Muscle layer of colon (tissue), 2 donors: ENCODE measurements around the gene KPNA4.
"Not testable (repeated sequence)": the region's sequence is repeated elsewhere in the genome, so short reads cannot be mapped to it uniquely, and the experiment has no call there.

Experiments used
- H3K27ac ChIP-seq: one replicate; pipeline ENCODE4 v1.7.0; 2013; ENCODE audit warnings: low read depth, mild to moderate bottlenecking, low read length, moderate library complexity
- H3K27me3 ChIP-seq, 2 donors: one replicate each; pipeline ENCODE4 v1.7.0; 2013; ENCODE audit warnings: low read length in 2 of 2, mild to moderate bottlenecking in 2 of 2; ENCODE audit not compliant: insufficient read depth in 2 of 2, control insufficient read depth in 1 of 2
- H3K36me3 ChIP-seq: one replicate; pipeline ENCODE4 v1.7.0; 2013; ENCODE audit warnings: mild to moderate bottlenecking, low read length; ENCODE audit not compliant: insufficient read depth
- H3K4me1 ChIP-seq: one replicate; pipeline ENCODE4 v1.7.0; 2013; ENCODE audit warnings: mild to moderate bottlenecking, low read length; ENCODE audit not compliant: insufficient read depth
- H3K4me3 ChIP-seq, 2 donors: one replicate each; pipeline ENCODE4 v1.7.0; 2013; ENCODE audit warnings: low read length in 2 of 2, low read depth in 1 of 2, mild to moderate bottlenecking in 1 of 2, moderate library complexity in 1 of 2
- H3K9ac ChIP-seq: one replicate; pipeline ENCODE4 v1.7.0; 2013; ENCODE audit warnings: low read length
- H3K9me3 ChIP-seq: one replicate; pipeline ENCODE4 v1.7.0; 2013; ENCODE audit warnings: mild to moderate bottlenecking, low read length
- donor health status: abdominal sarcoma.
- donor health status: Adenocarcinoma of cecum.

KPNA4 gene

DNA sequence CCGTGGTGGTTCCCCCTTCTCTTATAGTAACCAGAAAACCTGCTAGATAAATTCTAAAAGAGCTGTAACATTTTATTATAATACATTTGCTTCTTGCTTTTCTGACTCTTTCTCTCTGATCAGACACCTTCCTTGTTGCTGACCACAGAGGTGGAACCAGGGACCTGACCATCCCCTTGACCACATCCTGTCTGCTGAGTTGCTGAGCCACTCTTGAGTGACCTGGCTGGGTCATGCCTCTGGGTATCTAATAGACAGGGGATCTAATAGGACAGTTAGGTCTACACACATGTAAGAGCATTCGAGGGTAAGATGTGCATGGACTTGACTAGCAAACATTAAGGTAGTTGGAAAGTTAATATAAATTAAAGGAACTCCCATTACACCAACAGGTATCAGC, 93.0 kb downstream of the KPNA4 start:
- Histone ChIP-seq H3K4me1 (no peaks in the 10 kb centered on the region), H3K36me3 (no peaks in the 10 kb centered on the region), H3K27me3 (no peaks in the 10 kb centered on the region), H3K4me3 (no peak overlapping the region), H3K27ac (no peak overlapping the region), H3K9me3 (no peaks in the 10 kb centered on the region), H3K9ac (no peak overlapping the region)

DNA sequence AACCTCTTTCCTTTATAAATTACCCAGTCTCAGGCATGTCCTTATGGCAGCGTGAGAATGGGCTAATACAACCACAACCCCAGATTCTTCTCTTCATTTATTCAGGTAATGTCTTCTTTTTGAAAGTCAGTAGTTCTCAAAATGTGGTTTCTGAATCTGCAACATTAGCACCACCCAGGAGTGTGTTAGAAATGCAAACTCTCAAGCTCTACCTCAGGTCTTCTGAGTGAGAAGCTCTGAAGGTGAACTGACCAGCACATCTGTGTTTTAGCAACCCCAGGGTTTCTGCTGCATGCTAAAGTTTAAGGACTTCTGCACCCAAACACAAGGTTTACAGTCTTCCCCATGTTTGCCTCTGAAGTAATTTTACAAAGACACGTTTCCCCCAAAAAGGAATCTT, 93.5 kb downstream of the KPNA4 start:
- no peaks in the 10 kb centered on the region for H3K9me3 ChIP-seq
- no peaks in the 10 kb centered on the region for H3K36me3 ChIP-seq
- H3K4me1 ChIP-seq: no peaks in the 10 kb centered on the region
- no peak overlapping the region for H3K4me3 ChIP-seq
- H3K27ac ChIP-seq: no peak overlapping the region
- no peak overlapping the region for H3K9ac ChIP-seq
- no peaks in the 10 kb centered on the region for H3K27me3 ChIP-seq

GRCh38 chr3:160470181-160470580, 95.2 kb downstream of the KPNA4 start:
- H3K27me3 ChIP-seq: no peaks in the 10 kb centered on the region
- no peak overlapping the region for H3K4me3 ChIP-seq
- no peak overlapping the region for H3K9ac ChIP-seq
- H3K4me1 ChIP-seq: no peaks in the 10 kb centered on the region
- no peak overlapping the region for H3K27ac ChIP-seq
- no peaks in the 10 kb centered on the region for H3K9me3 ChIP-seq
- H3K36me3 ChIP-seq: no peaks in the 10 kb centered on the region

GRCh38 chr3:160464971-160465370, 100.4 kb downstream of the KPNA4 start:
- no peak overlapping the region for H3K4me3 ChIP-seq
- H3K4me1 ChIP-seq: no peaks in the 10 kb centered on the region
- no peaks in the 10 kb centered on the region for H3K27me3 ChIP-seq
- H3K36me3 ChIP-seq: no peaks in the 10 kb centered on the region
- no peak overlapping the region for H3K27ac ChIP-seq
- H3K9me3 ChIP-seq: no peaks in the 10 kb centered on the region
- H3K9ac ChIP-seq: no peak overlapping the region

- Histone ChIP-seq H3K9me3 (no peaks in the 10 kb centered on the region), H3K4me1 (no peaks in the 10 kb centered on the region), H3K36me3 (no peaks in the 10 kb centered on the region), H3K9ac (no peak overlapping the region), H3K4me3 (no peak overlapping the region), H3K27me3 (no peaks in the 10 kb centered on the region), H3K27ac (no peak overlapping the region)
Measured at GRCh38 chr3:160464321-160464720, 101.0 kb downstream of the KPNA4 start.

DNA sequence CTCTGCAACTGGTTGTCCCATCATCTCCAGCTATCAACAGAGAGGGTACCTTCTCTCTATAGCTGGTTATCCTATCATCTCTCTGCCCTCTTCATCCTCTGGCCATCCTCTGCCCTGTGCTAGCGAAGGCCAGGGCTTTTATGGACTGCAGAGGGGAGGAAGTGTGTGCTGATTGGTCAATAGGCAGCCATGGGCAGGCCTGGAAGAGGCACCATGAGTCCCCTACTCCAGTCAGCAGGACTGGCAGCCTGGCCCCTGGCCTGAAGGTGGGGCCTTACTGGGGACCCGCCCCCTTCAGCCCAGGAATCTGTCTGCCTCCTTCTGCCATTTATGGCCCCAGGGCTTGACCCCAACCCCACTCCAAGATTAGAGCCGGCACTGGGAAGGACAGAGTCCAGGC, 105.3 kb downstream of the KPNA4 start:
- Histone ChIP-seq H3K27ac (no peak overlapping the region), H3K9me3 (no peaks in the 10 kb centered on the region)

DNA sequence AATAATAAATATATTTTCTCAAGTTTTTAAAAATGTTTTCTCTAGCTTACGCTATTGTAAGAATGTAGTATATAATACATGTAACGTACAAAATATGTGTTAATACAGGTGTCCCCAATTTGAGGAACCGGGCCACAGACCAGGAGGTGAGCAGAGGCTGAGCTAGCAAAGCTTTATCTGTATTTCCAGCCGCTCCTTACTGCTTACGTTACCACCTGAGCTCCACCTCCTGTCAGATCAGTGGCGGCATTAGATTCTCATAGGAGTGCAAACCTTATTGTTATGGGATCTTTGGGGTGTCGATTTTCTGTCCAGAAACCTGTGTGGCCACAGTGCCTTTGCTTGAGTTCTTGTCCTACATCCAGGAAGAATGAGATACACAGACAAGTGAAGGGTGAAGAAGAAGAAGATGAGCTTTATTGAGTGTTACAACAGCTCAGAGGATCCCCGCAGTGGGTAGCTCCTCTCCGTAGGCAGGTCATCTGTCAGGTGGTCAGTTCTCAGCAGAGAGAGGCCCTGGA, 105.9 kb downstream of the KPNA4 start:
- Histone ChIP-seq H3K4me3 (no peak overlapping the region), H3K9me3 (no peaks in the 10 kb centered on the region), H3K27me3 (no peaks in the 10 kb centered on the region), H3K4me1 (no peaks in the 10 kb centered on the region), H3K9ac (no peak overlapping the region), H3K27ac (no peak overlapping the region), H3K36me3 (no peaks in the 10 kb centered on the region)

More for the DNA sequence above, 105.3 kb downstream of the KPNA4 start:
- no peak overlapping the region for H3K9ac ChIP-seq
- no peaks in the 10 kb centered on the region for H3K36me3 ChIP-seq
- no peaks in the 10 kb centered on the region for H3K27me3 ChIP-seq
- no peak overlapping the region for H3K4me3 ChIP-seq
- H3K4me1 ChIP-seq: no peaks in the 10 kb centered on the region

GRCh38 chr3:160458151-160458550, 107.2 kb downstream of the KPNA4 start:
- no peaks in the 10 kb centered on the region for H3K36me3 ChIP-seq
- H3K27ac ChIP-seq: no peak overlapping the region
- H3K4me1 ChIP-seq: no peaks in the 10 kb centered on the region
- no peak overlapping the region for H3K9ac ChIP-seq
- H3K9me3 ChIP-seq: no peaks in the 10 kb centered on the region
- H3K27me3 ChIP-seq: no peaks in the 10 kb centered on the region
- H3K4me3 ChIP-seq: no peak overlapping the region

- Histone ChIP-seq H3K27ac (no peak overlapping the region), H3K4me1 (peaks cover under 1% of the 10 kb centered on the region), H3K4me3 (no peak overlapping the region), H3K36me3 (no peaks in the 10 kb centered on the region), H3K9ac (no peak overlapping the region), H3K9me3 (no peaks in the 10 kb centered on the region), H3K27me3 (no peaks in the 10 kb centered on the region)
Measured at GRCh38 chr3:160455846-160456245, 109.5 kb downstream of the KPNA4 start.

DNA sequence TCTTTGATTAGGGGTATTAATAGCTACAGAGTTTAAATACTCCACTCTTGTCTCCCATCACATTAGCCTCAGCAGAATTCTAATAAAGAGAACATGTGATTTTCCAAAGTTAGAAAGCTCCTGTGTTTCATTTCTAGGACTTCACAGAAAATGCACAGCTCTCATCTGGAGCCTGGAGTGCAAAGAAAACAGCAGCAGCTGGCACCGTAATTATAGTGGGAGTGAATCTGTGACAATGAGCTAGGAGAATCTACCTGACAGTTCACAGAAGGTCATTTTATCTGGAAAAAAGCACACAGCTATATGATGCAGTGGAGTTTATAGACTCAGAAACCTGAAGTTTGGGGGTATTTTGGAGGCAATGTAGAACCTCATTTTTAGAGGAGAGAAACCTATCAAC, 110.4 kb downstream of the KPNA4 start:
- no peaks in the 10 kb centered on the region for H3K27me3 ChIP-seq
- H3K27ac ChIP-seq: no peak overlapping the region
- peaks cover 9% of the 10 kb centered on the region for H3K4me1 ChIP-seq
- no peaks in the 10 kb centered on the region for H3K9me3 ChIP-seq
- no peak overlapping the region for H3K9ac ChIP-seq
- no peaks in the 10 kb centered on the region for H3K36me3 ChIP-seq
- no peak overlapping the region for H3K4me3 ChIP-seq

DNA sequence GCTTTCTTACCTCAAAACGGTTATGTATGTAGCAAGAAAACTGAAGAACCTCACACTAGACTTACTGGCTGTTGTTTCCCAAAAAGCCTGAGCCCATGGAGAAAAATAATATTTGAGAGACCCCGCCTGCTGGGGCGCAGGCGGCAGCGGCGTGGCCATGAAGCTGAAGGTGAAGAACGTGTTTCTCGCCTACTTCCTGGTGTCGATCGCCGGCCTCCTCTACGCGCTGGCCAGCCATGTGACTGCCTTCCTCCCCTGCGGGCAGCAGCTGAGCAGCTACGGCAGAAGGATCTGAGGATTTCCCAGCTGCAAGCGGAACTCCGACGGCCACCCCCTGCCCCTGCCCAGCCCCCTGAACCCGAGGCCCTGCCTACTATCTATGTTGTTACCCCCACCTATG, 113.1 kb downstream of the KPNA4 start:
- not testable (repeated sequence) for H3K27ac ChIP-seq, H3K36me3 ChIP-seq, H3K9ac ChIP-seq, H3K4me3 ChIP-seq, H3K9me3 ChIP-seq, H3K27me3 ChIP-seq
- peaks cover 12% of the 10 kb centered on the region for H3K4me1 ChIP-seq

DNA sequence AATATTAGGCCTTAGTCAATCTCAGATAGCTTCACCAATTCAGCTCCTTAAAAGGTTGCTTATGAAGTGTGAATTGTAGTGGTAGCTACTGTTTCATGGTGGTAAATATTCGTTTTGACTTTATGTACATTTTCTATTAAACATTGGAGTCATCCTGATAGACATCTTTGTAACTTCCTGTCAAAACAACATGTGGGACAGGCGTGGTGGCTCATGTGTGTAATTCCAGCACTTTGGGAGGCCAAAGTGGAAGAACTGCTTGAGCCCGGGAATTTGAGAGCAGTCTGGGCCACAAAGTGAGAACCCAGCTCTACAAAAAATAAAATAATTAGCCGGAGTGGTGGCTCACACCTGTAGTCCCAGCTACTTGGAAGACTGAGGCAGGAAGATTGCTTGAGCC, 113.8 kb downstream of the KPNA4 start:
- no peak overlapping the region for H3K4me3 ChIP-seq
- no peaks in the 10 kb centered on the region for H3K36me3 ChIP-seq
- peaks cover 12% of the 10 kb centered on the region for H3K4me1 ChIP-seq
- H3K27me3 ChIP-seq: peaks cover 0 to 7% of the 10 kb centered on the region in 2 donors
- H3K9ac ChIP-seq: no peak overlapping the region
- H3K9me3 ChIP-seq: no peaks in the 10 kb centered on the region
- no peak overlapping the region for H3K27ac ChIP-seq
